Fibroblast of peridontal ligament (primary cell): Measurements from ENCODE around the gene FKBP1B.
"Not testable (repeated sequence)": the region's sequence is repeated elsewhere in the genome, so short reads cannot be mapped to it uniquely, and the experiment has no call there.

Experiments used
- DNase-seq: peaks from one replicate; pipeline ENCODE4 v3.0.0-alpha.2; 2010; ENCODE audit errors: extremely low read depth

The FKBP1B gene

DNA sequence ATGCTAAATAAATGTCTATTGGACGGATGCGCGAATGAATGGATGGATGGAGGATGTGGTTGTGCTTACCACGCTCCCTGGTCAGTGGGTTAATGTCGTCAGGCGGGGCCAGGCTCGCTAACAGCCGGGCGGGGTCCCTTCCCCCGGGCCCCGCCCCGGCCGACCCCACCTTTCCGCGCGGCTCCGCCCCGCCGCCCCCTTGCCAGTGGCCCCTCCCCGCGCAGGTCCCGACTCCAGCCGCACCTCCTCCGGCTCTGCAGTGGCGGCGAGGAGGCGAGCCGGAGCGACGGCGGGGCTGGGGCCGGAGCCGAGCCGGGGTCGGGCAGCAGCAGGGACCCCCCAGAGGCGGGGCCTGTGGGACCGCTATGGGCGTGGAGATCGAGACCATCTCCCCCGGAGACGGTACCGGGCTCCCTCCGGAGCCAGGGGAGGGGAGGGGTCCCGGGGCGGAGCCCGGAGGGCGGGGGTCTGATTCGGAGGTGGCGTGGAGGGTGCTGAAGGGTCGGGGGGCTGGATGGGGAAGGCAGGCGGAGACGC, at the start of gene FKBP1B:
Gene FKBP1B, plus strand, starts transcription at position 257 of the 537 bp plus-strand sequence. Its CDS starts 109 bp downstream, at position 366.
- no peak for DNase-seq

DNA sequence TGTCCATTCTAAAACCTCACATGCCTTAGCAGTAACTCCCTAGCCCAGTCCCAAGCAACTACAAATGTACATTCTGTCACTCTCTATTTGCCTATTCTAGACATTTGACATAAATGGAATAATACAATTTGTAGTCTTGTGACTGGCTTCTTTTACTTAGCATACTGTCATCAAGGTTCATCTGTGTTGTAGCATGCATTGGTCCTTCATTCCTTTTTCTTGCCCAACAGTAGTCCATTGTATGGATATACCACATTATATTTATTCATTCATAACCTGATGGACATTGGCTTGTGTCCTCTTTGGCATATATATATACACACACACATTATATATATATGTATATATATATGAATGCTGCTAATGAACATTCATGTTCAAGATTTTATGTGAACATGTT, 41.8 kb upstream of the FKBP1B start:
- no peak for DNase-seq

GRCh38 chr2:24008672-24009366, 40.7 kb upstream of the FKBP1B start:
- no peak for DNase-seq

DNA sequence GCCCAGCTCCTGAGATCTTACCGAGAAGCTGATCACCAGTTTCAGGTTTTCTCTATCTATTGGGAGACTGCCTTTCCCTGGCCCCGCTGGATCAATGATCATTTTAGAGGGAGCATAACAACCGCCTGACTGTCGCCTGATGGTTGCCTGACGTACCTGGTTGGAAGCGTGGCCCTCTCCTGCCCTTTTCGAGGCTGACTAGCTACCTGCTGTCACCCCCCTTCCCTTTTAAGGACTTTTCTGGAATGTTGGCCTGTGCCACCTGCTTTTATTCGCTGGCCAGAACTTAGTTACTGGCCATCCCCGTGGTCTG, 40.2 kb upstream of the FKBP1B start:
- no peak for DNase-seq

GRCh38 chr2:24009680-24010476, 39.7 kb upstream of the FKBP1B start, which contains the start of gene MFSD2B:
Gene MFSD2B, plus strand, starts transcription at chr2:24010085. Its CDS starts 12 bp downstream, at chr2:24010097.
- DNase-seq: no peak

DNA sequence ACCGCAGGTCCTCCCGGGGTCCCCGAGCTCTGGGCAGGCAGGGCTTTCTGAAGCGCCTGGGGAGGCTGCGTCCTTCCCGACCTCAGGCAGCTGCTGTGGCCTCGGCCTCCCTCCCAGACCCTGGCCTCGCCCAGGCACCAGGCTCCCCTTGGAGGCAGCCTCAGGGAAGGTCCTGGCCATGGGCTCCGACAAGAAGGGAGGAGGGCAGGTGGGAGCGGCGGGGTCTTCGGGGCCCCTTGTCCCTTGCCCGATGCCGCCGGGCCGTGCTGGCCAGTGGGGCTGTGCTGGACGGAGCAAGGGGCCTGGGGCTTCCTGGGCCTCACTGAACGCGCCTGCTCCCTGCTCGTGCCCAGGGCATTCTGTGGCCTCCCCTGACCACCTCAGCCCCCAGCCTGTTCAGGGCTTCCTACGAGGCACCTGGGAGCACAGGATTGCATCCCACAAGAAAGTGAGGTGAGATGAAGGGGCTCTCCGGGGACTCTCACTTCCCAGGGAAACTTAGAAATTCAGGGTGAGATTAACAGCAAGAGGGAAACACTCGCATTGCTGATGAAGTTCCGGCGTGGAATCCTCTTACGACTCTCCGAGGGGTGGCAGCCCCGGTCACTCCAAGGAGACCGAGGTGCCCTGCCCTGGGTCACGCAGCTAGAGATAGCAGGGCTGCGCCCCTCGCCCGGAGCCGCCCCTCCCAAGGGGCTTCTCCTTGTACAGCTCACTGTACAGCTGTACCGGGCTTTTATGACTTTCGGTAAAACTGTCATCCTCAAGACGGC, 38.9 kb upstream of the FKBP1B start:
- DNase-seq: no peak

- no peak for DNase-seq
Observed at GRCh38 chr2:24011250-24012104, 38.1 kb upstream of the FKBP1B start.

GRCh38 chr2:24012521-24013188, 36.9 kb upstream of the FKBP1B start:
- DNase-seq: no peak

- DNase-seq: not testable (repeated sequence)
Observed at GRCh38 chr2:24014902-24015301, 34.6 kb upstream of the FKBP1B start.

GRCh38 chr2:24015562-24016375, 33.8 kb upstream of the FKBP1B start:
- peak; percentile 37 for DNase-seq

- DNase-seq: no peak
Observed at GRCh38 chr2:24016376-24016761, 33.2 kb upstream of the FKBP1B start.

- DNase-seq: no peak
Observed at GRCh38 chr2:24016853-24017703, 32.5 kb upstream of the FKBP1B start.

DNA sequence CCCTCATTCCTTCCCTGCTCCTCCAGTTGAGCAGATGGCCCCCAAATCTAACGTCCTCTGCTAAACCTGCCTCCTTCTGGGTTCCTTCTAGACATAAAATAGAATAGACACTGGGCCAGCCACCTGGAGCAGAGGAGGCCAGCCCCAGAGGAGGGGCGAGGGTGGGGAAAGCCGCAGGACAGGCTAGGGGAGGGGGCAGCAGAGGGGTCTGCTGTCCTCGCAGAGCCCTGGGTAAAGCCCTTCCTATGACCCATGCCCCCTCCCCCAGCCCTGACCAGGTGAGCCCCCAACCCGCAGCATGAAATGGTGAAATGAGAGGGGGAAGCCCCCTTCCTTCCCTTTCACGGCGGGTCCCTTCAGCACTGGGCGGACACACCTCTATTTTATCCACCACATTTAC, 31.8 kb upstream of the FKBP1B start:
- no peak for DNase-seq

GRCh38 chr2:24018241-24018640, 31.3 kb upstream of the FKBP1B start:
- no peak for DNase-seq

DNA sequence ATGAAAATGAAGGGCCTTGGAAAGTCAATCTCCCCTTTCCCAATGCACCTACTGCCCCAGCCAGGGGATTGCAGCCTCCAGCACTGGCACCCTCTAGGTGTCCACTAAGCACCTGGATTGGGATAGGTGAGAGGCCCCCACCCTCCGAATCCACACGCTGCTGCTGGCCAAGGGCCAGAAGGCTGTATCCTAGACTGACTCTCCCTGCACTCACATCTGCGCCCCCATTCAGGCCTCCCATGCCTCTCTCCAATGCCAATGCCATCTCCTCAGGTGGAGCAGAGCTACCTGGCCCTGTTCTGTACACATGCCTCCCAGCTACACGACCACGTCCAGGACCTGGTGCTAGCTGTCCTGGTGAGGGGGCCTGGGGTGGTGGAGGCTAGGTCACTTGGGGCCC, 29.8 kb upstream of the FKBP1B start:
- DNase-seq: no peak

DNA sequence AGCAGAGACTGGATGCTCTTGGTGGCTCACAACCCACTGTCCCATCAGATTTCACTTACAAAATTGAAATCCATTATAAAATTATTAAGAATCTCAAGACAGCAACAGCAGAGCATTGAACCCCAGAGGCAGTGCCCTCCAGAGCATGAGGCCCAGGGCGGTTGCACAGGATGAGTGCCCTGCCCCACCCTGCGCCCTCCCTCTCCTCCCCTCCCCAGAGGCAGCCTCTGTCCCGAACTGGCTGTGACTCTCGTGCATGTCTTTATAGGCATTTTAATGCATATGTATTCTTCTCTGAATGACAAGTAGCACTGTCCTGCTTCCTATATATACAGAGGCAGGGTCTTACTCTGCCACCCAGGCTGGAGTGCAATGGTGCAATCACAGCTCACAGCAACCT, 29.3 kb upstream of the FKBP1B start:
- no peak for DNase-seq

- DNase-seq: no peak
Observed at GRCh38 chr2:24021122-24021998, 28.2 kb upstream of the FKBP1B start.
